SHP77 (cell line): Measurements from ENCODE around the gene CAMSAP2.
"Not testable (repeated sequence)": the region's sequence is repeated elsewhere in the genome, so short reads cannot be mapped to it uniquely, and the experiment has no call there.

Experiments
- DNase-seq, 2 experiments: peaks; one replicate each; lab custom pipeline; 2025; lab: John Stamatoyannopoulos, UW

Gene CAMSAP2

GRCh38 chr1:200780545-200781369 is 42.1 kb downstream of the CAMSAP2 start:
- DNase-seq, result no peak

DNA sequence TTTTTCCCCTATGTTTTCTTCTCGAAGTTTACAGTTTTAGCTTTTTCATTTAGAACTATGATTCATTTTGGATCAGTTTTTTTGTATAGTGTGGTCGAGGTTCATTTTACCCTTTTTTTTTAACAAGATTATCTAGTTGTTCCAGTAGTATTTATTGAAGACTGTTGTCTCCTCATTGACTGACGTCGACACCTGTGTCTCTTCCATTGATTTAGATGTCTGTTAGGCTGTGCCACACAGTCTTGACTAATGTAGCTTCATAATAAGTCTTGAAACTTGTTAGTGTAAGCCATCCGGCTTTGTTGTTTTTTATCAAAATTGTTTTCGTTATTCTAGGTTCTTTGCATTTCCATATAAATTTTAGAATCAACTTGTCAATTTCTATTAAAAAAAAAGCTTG is 45.2 kb downstream of the CAMSAP2 start:
- no peak for DNase-seq

DNA sequence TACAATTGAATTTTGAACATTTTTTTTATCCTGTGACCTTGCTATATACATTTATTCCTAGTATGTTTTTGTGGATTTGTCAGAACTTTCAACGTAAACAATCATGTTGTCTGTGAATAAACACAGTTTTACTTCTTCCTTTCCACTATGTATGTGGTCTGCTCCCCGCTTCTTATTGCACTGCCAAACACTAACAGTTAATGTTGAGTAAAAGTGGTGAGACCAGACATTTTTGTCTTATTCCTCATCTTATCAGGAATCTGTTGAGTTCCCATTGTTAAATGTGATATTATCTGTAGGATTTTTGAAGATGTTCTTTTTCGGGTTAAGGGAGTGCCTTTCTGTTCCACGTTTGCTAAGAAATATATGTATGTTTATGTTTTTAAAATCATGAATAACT is 45.9 kb downstream of the CAMSAP2 start:
- no peak for DNase-seq

- DNase-seq, result no peak
Measured at GRCh38 chr1:200786788-200787187, 48.1 kb downstream of the CAMSAP2 start.

GRCh38 chr1:200787896-200788387 is 49.2 kb downstream of the CAMSAP2 start:
- no peak for DNase-seq

- not testable (repeated sequence) for DNase-seq
Measured at GRCh38 chr1:200791012-200791411, 52.3 kb downstream of the CAMSAP2 start.

GRCh38 chr1:200793677-200794076 is 55.0 kb downstream of the CAMSAP2 start:
- no peak for DNase-seq

DNA sequence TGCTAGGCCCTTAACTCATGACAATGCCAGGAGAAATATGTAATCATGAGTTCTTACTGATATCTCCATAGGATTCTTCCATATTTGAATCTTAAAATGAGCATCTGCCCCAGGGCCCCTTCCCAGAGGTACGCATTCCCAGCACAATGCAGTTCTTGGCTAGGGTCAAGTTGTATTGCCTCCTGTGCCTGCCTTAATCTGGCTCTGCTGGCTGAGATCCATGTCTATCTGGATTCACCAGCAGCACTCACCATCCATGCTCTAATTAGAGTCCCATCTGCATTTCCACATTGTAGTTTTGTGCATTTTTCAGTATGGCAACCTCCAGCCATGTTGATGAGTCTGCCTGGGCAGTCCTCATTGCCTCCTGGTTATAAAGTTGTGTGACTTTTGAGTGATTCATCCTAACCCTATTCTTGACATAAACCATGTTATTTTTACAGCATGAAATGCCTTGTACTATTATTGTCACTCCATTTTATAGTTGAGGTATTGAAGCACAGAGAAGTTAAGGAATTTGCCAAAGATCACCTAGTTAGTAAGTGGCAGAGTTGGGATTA is 55.9 kb downstream of the CAMSAP2 start:
- no peak for DNase-seq

- no peak for DNase-seq
Measured at GRCh38 chr1:200795156-200795555, 56.5 kb downstream of the CAMSAP2 start.

DNA sequence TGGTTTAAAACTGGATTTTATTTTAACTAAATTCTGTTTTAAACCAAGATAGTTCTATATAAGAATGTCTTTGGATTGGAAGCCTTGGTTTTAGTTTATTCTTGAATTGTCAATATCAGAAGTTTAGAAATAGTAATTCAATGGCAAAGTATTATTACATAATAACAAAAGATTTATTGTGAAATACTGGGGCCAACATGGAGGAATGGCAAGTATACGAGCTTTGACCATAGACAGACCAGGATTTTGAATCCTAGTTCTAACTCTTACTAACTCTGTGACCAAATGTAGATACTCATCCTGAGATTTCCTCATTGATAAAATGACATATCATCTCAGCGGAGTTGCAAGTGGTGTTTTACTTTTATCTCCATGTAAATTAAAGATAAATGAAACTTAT is 63.3 kb downstream of the CAMSAP2 start:
- DNase-seq, result no peak

DNA sequence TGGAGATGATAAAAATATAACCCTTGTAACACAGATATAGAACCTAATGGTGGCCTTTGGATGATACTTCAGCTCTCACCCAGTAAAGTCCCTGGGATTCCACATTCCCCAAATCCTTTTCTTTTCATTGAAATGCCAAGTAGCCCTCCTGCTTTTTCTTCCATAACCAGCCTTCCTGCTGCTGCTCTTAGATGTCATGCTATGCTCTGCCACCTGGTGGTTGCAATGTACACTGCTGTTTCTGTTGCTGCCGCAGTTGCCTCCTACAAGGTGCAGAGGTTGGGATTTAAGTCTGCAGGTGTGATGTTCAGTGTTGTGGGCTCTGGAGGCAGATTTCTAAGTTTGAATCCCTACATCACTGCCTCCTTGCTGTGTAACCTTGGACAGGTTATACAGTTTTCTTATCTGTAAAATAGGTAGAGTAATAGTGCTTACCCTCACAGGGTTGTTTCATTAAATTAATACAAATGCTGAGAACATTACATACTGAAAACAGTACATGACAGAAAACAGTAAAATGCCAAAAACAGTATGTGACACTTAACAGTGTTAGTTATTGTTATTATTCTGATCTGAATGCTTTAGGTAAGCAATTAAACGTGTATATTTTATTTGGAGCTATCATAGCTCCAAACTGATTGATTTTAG is 64.3 kb downstream of the CAMSAP2 start:
- peak; percentile 77 for DNase-seq

DNA sequence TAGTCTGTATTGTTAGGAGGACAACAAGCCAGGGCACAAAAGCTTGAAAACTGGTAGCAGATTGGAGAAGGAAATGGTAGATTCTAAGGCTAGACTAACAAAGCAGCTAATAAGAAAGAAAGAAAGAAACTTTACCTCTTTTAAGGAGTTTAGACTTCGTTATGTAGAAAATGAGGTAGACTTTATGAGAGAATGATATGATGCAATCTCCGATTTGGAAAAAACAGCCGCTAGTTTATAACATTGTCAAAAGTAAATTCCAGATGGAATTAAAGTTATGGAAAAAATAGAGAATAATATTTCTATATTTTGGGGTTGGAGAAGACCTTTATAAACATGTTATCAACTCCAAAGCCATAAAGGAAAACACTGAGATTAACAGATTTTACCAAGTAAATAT is 67.0 kb downstream of the CAMSAP2 start:
- DNase-seq, result no peak

- no peak for DNase-seq
Measured at GRCh38 chr1:200808846-200809245, 70.2 kb downstream of the CAMSAP2 start.

- DNase-seq, result no peak
Measured at GRCh38 chr1:200811704-200812103, 73.0 kb downstream of the CAMSAP2 start.

DNA sequence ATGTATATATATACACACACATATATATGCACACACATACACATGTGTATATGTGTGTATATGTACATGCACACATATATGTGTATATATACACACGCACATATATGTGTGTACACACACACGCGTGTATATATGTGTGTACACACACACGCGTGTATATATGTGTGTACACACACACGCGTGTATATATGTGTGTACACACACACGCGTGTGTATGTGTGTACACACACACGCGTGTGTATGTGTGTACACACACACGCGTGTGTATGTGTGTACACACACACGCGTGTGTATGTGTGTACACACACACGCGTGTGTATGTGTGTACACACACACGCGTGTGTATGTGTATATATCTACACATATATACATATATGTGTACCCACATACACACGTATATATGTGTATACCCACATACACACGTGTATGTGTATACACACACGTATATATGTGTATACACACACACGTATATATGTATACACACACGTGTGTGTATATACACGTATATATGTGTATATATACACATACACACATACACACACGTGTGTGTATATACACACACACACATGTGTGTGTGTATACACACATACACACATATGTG is 78.0 kb downstream of the CAMSAP2 start:
- DNase-seq, result not testable (repeated sequence)

DNA sequence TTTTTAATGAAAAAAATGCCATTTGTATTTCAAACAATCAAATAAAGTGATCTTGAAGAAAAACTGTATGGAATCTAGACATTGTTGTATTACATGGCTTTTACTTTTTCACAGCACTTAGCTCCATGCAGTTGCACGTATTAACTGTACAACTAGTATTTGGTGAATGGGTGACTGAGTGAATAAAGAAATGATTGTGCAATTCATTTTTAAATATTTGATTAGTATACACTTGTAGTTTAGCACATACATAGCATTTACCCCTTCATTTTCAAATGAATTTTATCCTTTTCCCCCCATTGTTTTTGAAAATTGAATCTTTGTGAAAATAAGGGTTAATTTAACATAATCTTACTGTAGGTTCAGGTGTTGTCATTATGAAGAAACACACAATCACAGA is 79.6 kb downstream of the CAMSAP2 start:
- no peak for DNase-seq

DNA sequence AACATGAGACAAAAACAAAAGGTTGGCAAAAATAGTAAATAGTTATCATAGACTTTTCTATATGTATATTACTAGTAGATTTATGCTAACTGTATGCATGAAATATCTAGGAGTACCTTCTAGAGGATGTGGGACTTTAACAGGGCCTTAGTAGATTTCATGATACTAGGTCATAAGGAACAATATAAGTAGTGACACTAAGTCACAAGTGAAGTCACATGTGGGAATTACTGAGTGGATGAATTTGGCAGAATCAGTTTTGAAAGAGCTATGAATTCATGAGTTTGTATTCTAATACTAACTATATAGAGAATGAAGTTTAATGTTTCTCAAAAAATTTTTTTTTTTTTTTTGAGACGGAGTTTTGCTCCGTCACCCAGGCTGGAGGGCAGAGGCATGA is 81.0 kb downstream of the CAMSAP2 start:
- DNase-seq, result no peak

DNA sequence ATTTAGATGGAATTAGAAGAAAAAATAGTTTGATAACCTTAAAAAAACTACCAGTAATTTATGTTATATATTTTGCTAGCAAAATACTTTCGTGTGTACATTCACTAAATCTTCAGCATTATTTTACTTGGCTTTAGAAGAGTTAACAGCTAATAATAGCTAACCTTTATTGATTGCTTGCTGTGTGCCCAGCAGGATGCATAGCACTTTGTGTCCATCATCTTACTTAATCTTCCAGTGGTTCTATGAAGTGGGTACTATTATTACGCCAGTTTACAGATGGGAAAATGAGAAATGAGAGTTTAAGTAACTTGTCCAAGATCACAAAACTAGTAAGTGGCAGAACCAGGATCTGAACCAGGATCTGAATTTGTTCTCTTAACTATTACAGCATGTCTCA is 92.4 kb downstream of the CAMSAP2 start:
- DNase-seq, result no peak

DNA sequence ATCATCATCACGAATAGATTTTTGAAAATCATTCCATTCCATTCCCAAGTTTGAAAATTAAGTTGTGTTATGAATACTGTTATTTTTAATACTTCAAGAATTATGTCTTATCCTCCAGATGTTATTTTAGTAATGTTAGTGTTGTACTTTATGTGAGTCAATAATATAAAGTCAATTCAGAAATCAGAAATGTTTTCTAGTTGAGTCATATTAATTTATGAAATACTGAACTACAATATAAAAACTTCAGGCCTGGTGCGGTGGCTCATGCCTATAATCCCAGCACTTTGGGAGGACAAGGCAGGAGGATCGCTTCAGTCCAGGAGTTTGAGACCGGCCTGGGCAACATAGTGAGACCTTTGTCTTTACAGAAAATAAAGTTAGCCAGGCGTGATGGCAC is 95.7 kb downstream of the CAMSAP2 start:
- DNase-seq, result no peak

GRCh38 chr1:200836213-200836612 is 97.5 kb downstream of the CAMSAP2 start:
- no peak for DNase-seq

- DNase-seq, result no peak
Measured at GRCh38 chr1:200837931-200838571, 99.4 kb downstream of the CAMSAP2 start.
